Liver (tissue), 3 donors: Measurements from ENCODE around the gene ICAM5.

Experiments
- FOXA1 ChIP-seq: IDR thresholded peaks from 2 replicates; pipeline ENCODE4 v1.6.1; 2016; ENCODE audit warnings: antibody characterized with exemption
- JUND ChIP-seq, 2 donors: IDR thresholded peaks; 2 replicates each; pipeline ENCODE4 v1.6.1; 2016; ENCODE audit warnings: antibody characterized with exemption in 2 of 2
- RAD21 ChIP-seq, 2 donors: IDR thresholded peaks; 2 replicates each; pipeline ENCODE4 v1.6.1; 2016; ENCODE audit warnings: antibody characterized with exemption in 2 of 2, mild to moderate bottlenecking in 2 of 2
- RXRA ChIP-seq, 2 donors: IDR thresholded peaks; 2 replicates each; pipeline ENCODE4 v1.6.1; 2017 to 2018; ENCODE audit warnings: antibody characterized with exemption in 2 of 2, mild to moderate bottlenecking in 1 of 2
- SP1 ChIP-seq: IDR thresholded peaks from 2 replicates; pipeline ENCODE4 v1.6.1; 2018; ENCODE audit warnings: antibody characterized with exemption, mild to moderate bottlenecking
- TAF1 ChIP-seq: conservative IDR thresholded peaks from 2 replicates; pipeline ENCODE4 v1.6.1; 2016; ENCODE audit warnings: antibody characterized with exemption, mild to moderate bottlenecking
- YY1 ChIP-seq: IDR thresholded peaks from 2 replicates; pipeline ENCODE4 v1.6.1; 2016; ENCODE audit warnings: antibody characterized with exemption, mild to moderate bottlenecking
- TF ChIP-seq, protein P1 (sequence below): fragments of 150-350 bp; IDR thresholded peaks from 2 replicates; pipeline ENCODE4 v1.5.1; 2017; ENCODE audit warnings: improper control_type of control experiment, low read depth, low read length; ENCODE audit not compliant: missing input control
- TF ChIP-seq, protein P2 (sequence below): IDR thresholded peaks from 2 replicates; pipeline ENCODE4 v1.6.1; 2016; ENCODE audit warnings: antibody characterized with exemption
- TF ChIP-seq, protein P3 (sequence below): IDR thresholded peaks from 2 replicates; pipeline ENCODE4 v1.6.1; 2016; ENCODE audit warnings: antibody characterized with exemption, mild to moderate bottlenecking
- donor health status: healthy.
- donor health status: healthy.

DNA sequence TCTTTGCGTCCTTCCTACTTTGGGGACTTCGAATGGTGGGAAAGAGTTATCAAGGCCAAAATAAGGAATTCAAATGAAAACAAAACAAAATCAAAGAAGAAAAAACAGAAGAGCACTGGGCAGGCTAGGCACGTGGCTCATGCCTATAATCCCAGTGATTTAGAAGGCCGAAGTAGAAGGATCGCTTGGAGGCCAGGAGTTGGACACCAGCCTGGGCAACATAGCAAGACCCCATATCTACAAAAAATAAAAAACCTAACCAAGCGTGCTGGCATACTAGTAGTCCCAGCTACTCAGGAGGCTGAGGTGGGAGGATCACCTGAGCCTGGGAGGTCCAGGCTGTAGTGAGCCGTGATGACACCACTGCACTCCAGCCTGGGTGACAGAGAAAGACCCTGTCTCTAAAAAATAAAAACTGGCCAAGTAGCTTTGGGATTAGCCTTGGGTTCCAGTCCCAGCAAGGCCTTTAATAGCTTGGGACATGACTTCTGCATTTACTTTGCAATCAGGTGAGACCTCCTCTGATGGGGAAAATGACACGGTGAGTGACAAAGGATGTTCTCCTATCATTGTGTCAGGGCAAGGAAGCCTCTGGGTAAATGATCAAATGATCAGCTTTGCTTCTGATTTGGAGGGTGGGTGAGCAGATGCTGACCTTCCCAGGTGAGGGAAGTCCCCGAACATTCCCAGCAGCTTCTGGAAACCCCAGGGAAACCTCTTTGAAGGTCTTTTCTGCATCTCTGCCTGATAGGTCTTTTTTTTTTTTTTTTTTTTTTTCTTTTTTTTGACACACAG is 11.8 kb upstream of the ICAM5 start:
- TF ChIP-seq, protein P1, sequence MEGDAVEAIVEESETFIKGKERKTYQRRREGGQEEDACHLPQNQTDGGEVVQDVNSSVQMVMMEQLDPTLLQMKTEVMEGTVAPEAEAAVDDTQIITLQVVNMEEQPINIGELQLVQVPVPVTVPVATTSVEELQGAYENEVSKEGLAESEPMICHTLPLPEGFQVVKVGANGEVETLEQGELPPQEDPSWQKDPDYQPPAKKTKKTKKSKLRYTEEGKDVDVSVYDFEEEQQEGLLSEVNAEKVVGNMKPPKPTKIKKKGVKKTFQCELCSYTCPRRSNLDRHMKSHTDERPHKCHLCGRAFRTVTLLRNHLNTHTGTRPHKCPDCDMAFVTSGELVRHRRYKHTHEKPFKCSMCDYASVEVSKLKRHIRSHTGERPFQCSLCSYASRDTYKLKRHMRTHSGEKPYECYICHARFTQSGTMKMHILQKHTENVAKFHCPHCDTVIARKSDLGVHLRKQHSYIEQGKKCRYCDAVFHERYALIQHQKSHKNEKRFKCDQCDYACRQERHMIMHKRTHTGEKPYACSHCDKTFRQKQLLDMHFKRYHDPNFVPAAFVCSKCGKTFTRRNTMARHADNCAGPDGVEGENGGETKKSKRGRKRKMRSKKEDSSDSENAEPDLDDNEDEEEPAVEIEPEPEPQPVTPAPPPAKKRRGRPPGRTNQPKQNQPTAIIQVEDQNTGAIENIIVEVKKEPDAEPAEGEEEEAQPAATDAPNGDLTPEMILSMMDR: no peak
- TF ChIP-seq RXRA (IDR thresholded peaks at IDR 0.05) (no peak), TAF1 (no peak), JUND (IDR thresholded peaks at IDR 0.05) (no peak), RAD21 (IDR thresholded peaks at IDR 0.05) (no peak), YY1 (no peak), SP1 (no peak), FOXA1 (no peak)
- TF ChIP-seq, protein P2, sequence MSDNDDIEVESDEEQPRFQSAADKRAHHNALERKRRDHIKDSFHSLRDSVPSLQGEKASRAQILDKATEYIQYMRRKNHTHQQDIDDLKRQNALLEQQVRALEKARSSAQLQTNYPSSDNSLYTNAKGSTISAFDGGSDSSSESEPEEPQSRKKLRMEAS: no peak
- TF ChIP-seq, protein P3, sequence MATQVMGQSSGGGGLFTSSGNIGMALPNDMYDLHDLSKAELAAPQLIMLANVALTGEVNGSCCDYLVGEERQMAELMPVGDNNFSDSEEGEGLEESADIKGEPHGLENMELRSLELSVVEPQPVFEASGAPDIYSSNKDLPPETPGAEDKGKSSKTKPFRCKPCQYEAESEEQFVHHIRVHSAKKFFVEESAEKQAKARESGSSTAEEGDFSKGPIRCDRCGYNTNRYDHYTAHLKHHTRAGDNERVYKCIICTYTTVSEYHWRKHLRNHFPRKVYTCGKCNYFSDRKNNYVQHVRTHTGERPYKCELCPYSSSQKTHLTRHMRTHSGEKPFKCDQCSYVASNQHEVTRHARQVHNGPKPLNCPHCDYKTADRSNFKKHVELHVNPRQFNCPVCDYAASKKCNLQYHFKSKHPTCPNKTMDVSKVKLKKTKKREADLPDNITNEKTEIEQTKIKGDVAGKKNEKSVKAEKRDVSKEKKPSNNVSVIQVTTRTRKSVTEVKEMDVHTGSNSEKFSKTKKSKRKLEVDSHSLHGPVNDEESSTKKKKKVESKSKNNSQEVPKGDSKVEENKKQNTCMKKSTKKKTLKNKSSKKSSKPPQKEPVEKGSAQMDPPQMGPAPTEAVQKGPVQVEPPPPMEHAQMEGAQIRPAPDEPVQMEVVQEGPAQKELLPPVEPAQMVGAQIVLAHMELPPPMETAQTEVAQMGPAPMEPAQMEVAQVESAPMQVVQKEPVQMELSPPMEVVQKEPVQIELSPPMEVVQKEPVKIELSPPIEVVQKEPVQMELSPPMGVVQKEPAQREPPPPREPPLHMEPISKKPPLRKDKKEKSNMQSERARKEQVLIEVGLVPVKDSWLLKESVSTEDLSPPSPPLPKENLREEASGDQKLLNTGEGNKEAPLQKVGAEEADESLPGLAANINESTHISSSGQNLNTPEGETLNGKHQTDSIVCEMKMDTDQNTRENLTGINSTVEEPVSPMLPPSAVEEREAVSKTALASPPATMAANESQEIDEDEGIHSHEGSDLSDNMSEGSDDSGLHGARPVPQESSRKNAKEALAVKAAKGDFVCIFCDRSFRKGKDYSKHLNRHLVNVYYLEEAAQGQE: no peak
